Coronary artery (tissue), 2 donors: ENCODE measurements around the gene SH2D5.

ENCODE experiments used
- DNase-seq: peaks from one replicate; pipeline ENCODE4 v3.0.0-alpha.2; 2017; ENCODE audit warnings: low spot score
- H3K27ac ChIP-seq, 2 donors: fragments of 200-600 bp; sonication (generic); one replicate each; pipeline ENCODE4 v1.5.1; 2016 to 2019
- H3K4me3 ChIP-seq: fragments of 200-600 bp; sonication (generic); 2 replicates; pipeline ENCODE4 v1.5.1; 2016; ENCODE audit warnings: mild to moderate bottlenecking, moderate library complexity
- CTCF ChIP-seq: fragments of 200-600 bp; sonication (generic); IDR thresholded peaks from one replicate; pipeline ENCODE4 v1.5.1; 2019; ENCODE audit warnings: antibody characterized with exemption

The SH2D5 gene

GRCh38 chr1:20672265-20672632 lies 60.3 kb downstream of the SH2D5 start:
- H3K4me3 ChIP-seq: no peak overlapping the region
- no peak for DNase-seq
- TF ChIP-seq CTCF: no peak
- no peak overlapping the region for H3K27ac ChIP-seq

- Histone ChIP-seq H3K27ac (no peak overlapping the region), H3K4me3 (no peak overlapping the region)
- TF ChIP-seq CTCF: no peak
- DNase-seq: no peak
Observed at GRCh38 chr1:20670936-20671335, 61.6 kb downstream of the SH2D5 start.
